H9 (cell line): ENCODE measurements around the gene DCUN1D4. TPM values are rescaled to one million over a fixed set of nuclear protein-coding genes. Genes with fewer than 3 reads are reported as not detected.

Experiments used
- DNase-seq: peaks from one replicate; pipeline ENCODE4 v3.0.0-alpha.2; 2017
- H2AFZ ChIP-seq: one replicate; pipeline ENCODE4 v1.6.1; 2013; ENCODE audit warnings: mild to moderate bottlenecking, low read length, control low read depth, moderate library complexity
- H2AK5ac ChIP-seq: 2 replicates; pipeline ENCODE4 v1.6.1; 2013; ENCODE audit warnings: low read length, control low read depth, mixed read lengths; ENCODE audit not compliant: insufficient read length
- H2BK120ac ChIP-seq: one replicate; pipeline ENCODE4 v1.6.1; 2013; ENCODE audit warnings: low read depth, mild to moderate bottlenecking, low read length, control low read depth, inconsistent platforms; ENCODE audit not compliant: poor library complexity, severe bottlenecking
- H2BK12ac ChIP-seq: 2 replicates; pipeline ENCODE4 v1.6.1; 2013; ENCODE audit warnings: low read length, control low read depth, mixed read lengths, low read depth; ENCODE audit not compliant: insufficient read length
- H2BK15ac ChIP-seq: 2 replicates; pipeline ENCODE4 v1.6.1; 2013; ENCODE audit warnings: low read depth, low read length, control low read depth
- H2BK20ac ChIP-seq: one replicate; pipeline ENCODE4 v1.6.1; 2013; ENCODE audit warnings: low read depth, mild to moderate bottlenecking, low read length, control low read depth, inconsistent platforms; ENCODE audit not compliant: poor library complexity, severe bottlenecking
- H2BK5ac ChIP-seq: 2 replicates; pipeline ENCODE4 v1.6.1; 2013; ENCODE audit warnings: low read length, control low read depth, mixed read lengths; ENCODE audit not compliant: insufficient read length
- H3K14ac ChIP-seq: 2 replicates; pipeline ENCODE4 v1.6.1; 2013; ENCODE audit warnings: low read length, control low read depth; ENCODE audit not compliant: insufficient read depth
- H3K18ac ChIP-seq: 2 replicates; pipeline ENCODE4 v1.6.1; 2013; ENCODE audit warnings: low read depth, mild to moderate bottlenecking, mixed read lengths, low read length, control low read depth; ENCODE audit not compliant: insufficient read length
- H3K23ac ChIP-seq: 2 replicates; pipeline ENCODE4 v1.6.1; 2013; ENCODE audit warnings: low read length, control low read depth, mixed read lengths, low read depth; ENCODE audit not compliant: insufficient read length
- H3K23me2 ChIP-seq: 2 replicates; pipeline ENCODE4 v1.6.1; 2013; ENCODE audit warnings: low read depth, mild to moderate bottlenecking, mixed read lengths, low read length, control low read depth; ENCODE audit not compliant: insufficient read length, poor library complexity, severe bottlenecking
- H3K27ac ChIP-seq: 2 replicates; pipeline ENCODE4 v1.5.1; 2013; ENCODE audit warnings: low read length, control low read depth, mixed read lengths, low read depth; ENCODE audit not compliant: insufficient read length
- H3K27me3 ChIP-seq: 2 replicates; pipeline ENCODE4 v1.6.1; 2013; ENCODE audit warnings: low read length, control low read depth, inconsistent platforms; ENCODE audit not compliant: insufficient read depth
- H3K4ac ChIP-seq: 2 replicates; pipeline ENCODE4 v1.6.1; 2013; ENCODE audit warnings: low read depth, mild to moderate bottlenecking, control low read depth, inconsistent platforms, low read length, moderate library complexity
- H3K4me1 ChIP-seq: 2 replicates; pipeline ENCODE4 v1.6.1; 2013; ENCODE audit warnings: low read length, control low read depth, inconsistent platforms; ENCODE audit not compliant: insufficient read depth
- H3K4me2 ChIP-seq: 2 replicates; pipeline ENCODE4 v1.6.1; 2013; ENCODE audit warnings: low read length, control low read depth, mixed read lengths; ENCODE audit not compliant: insufficient read length, insufficient read depth
- H3K56ac ChIP-seq: 2 replicates; pipeline ENCODE4 v1.6.1; 2013; ENCODE audit warnings: low read depth, mild to moderate bottlenecking, mixed read lengths, low read length, control low read depth; ENCODE audit not compliant: insufficient read length
- H3K79me1 ChIP-seq: 2 replicates; pipeline ENCODE4 v1.6.1; 2013; ENCODE audit warnings: low read depth, mild to moderate bottlenecking, moderate library complexity, low read length, control low read depth, inconsistent platforms; ENCODE audit not compliant: insufficient read depth, poor library complexity, severe bottlenecking
- H3K79me2 ChIP-seq: 2 replicates; pipeline ENCODE4 v1.6.1; 2013; ENCODE audit warnings: low read length, control low read depth, inconsistent platforms; ENCODE audit not compliant: insufficient read depth
- H3K9ac ChIP-seq: 2 replicates; pipeline ENCODE4 v1.6.1; 2013; ENCODE audit warnings: low read length, control low read depth, mixed read lengths; ENCODE audit not compliant: insufficient read length; ENCODE audit errors: extremely low read depth
- H3K9me3 ChIP-seq: one replicate; pipeline ENCODE4 v1.6.1; 2013; ENCODE audit warnings: low read depth, low read length, inconsistent platforms; ENCODE audit not compliant: control insufficient read depth
- H3T11ph ChIP-seq: one replicate; pipeline ENCODE4 v1.6.1; 2013; ENCODE audit warnings: mild to moderate bottlenecking, low read length, control low read depth, inconsistent platforms
- H4K20me1 ChIP-seq: one replicate; pipeline ENCODE4 v1.6.1; 2013; ENCODE audit not compliant: control insufficient read depth, insufficient read length, insufficient read depth
- H4K5ac ChIP-seq: 2 replicates; pipeline ENCODE4 v1.6.1; 2013; ENCODE audit warnings: low read depth, mild to moderate bottlenecking, mixed read lengths, low read length, control low read depth; ENCODE audit not compliant: insufficient read length
- H4K8ac ChIP-seq: replicated peaks from 2 replicates; pipeline ENCODE4 v1.6.1; 2013; ENCODE audit warnings: low read length, control low read depth, mixed read lengths, low read depth; ENCODE audit not compliant: insufficient read length
- H4K91ac ChIP-seq: 2 replicates; pipeline ENCODE4 v1.6.1; 2013; ENCODE audit warnings: low read depth, mild to moderate bottlenecking, moderate library complexity, mixed read lengths, low read length, control low read depth; ENCODE audit not compliant: insufficient read length
- H3K27ac Mint-ChIP-seq, 3 experiments: 2 replicates in 2 of 3; 3 replicates in 1 of 3; pipeline ENCODE4 v1.8.0; 2020 to 2021; ENCODE audit warnings: mixed read lengths in 3 of 3, mild to moderate bottlenecking in 1 of 3, moderate library complexity in 1 of 3
- H3K27me3 Mint-ChIP-seq: 2 replicates; pipeline ENCODE4 v1.8.0; 2021; ENCODE audit warnings: low read depth, mild to moderate bottlenecking, moderate library complexity, mixed read lengths
- H3K36me3 Mint-ChIP-seq, 3 experiments: 2 replicates in 2 of 3; 3 replicates in 1 of 3; pipeline ENCODE4 v1.8.0; 2020 to 2021; ENCODE audit warnings: low read depth in 3 of 3, mixed read lengths in 3 of 3; ENCODE audit not compliant: insufficient read depth in 1 of 3
- H3K4me1 Mint-ChIP-seq, 2 experiments: 2 replicates each; pipeline ENCODE4 v1.8.0; 2020; ENCODE audit warnings: mixed read lengths in 2 of 2
- H3K4me3 Mint-ChIP-seq, 2 experiments: 2 replicates in 1 of 2; 3 replicates in 1 of 2; pipeline ENCODE4 v1.8.0; 2020 to 2021; ENCODE audit warnings: mild to moderate bottlenecking in 2 of 2, mixed read lengths in 2 of 2, moderate library complexity in 1 of 2
- H3K9me3 Mint-ChIP-seq, 2 experiments: 2 replicates in 1 of 2; 3 replicates in 1 of 2; pipeline ENCODE4 v1.8.0; 2020; ENCODE audit warnings: mild to moderate bottlenecking in 2 of 2, mixed read lengths in 2 of 2, moderate library complexity in 1 of 2
- CTCF ChIP-seq: fragments of 200-600 bp; sonication (generic); conservative IDR thresholded peaks from 3 replicates; pipeline ENCODE4 v1.8.0; 2021; ENCODE audit warnings: antibody characterized with exemption, mild to moderate bottlenecking
- WGBS: extraction: QIAGEN DNeasy Blood & Tissue Kit; methylation state at CpG from one replicate; pipeline ENCODE4 v1.1.7; 2013; ENCODE audit warnings: missing lambda C conversion rate, low lambda C conversion rate, mixed read lengths; ENCODE audit not compliant: insufficient read length; ENCODE audit errors: extremely low coverage; 5-methylcytosine and 5-hydroxymethylcytosine counted together
- total RNA-seq: library from RNA; stranded (reverse); gene quantifications from 2 replicates; pipeline ENCODE4 v1.2.1, GENCODE V29; 2021

DCUN1D4 gene
- total RNA-seq, 1 experiment from 2014 or later: 46.7 TPM

DNA sequence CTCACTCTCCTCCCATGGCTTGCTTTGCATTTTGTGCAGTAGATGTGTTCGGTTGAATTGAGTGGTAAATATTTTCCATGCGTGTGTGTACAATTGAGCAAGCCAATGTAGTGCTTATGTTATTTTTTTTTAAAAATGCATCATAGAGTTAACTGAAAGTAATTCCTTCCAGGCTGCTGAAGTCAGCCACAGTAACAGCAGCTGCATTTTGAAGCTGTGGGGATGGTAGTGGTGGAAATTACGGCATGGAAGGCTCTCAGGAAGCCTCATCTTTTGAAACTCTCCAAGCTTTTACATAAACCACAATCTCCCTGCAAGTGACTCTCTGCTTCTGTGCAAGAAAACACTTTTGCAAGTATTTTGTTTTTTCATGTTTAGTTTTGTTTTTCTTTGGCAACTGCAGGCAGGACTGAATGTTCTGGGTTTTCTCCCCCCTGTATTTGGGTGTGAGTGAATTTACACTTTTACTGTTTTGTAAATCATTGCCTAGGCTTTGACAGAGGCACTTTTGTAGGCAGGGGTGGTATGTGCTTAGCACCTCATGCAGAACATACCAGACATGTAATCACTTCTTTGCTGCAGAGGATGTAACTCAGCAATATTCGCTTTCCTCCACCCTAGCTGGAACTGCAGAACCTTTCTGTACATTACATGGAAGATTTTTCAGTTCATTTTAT is 121.0 kb downstream of the DCUN1D4 start:
- Histone ChIP-seq H2BK5ac (no peak overlapping the region), H3K4me1 (no peaks in the 10 kb centered on the region), H3T11ph (no peak overlapping the region), H2BK15ac (no peak overlapping the region), H4K5ac (no peak overlapping the region), H2AK5ac (no peak overlapping the region), H2BK12ac (no peak overlapping the region), H3K9ac (no peak overlapping the region), H2BK20ac (no peak overlapping the region), H3K79me2 (no peaks in the 10 kb centered on the region), H2AFZ (no peak overlapping the region), H3K23me2 (no peaks in the 10 kb centered on the region), H3K18ac (no peak overlapping the region), H4K8ac (no peak overlapping the region), H4K20me1 (no peaks in the 10 kb centered on the region), H3K23ac (no peak overlapping the region), H3K4me2 (no peak overlapping the region), H2BK120ac (no peak overlapping the region), H3K27me3 (no peaks in the 10 kb centered on the region), H3K79me1 (no peaks in the 10 kb centered on the region), H3K27ac (no peak overlapping the region), H3K56ac (no peak overlapping the region), H3K14ac (no peak overlapping the region; the same call in 1 of the 2 replicates), H3K4ac (no peak overlapping the region), H4K91ac (no peak overlapping the region), H3K9me3 (peaks cover 4% of the 10 kb centered on the region)
- no peak overlapping the region for H3K27ac Mint-ChIP-seq
- peaks cover 15 to 76% of the 10 kb centered on the region in 2 experiments for H3K9me3 Mint-ChIP-seq
- no CpG with 5 or more reads among the region's 4 CpGs for WGBS
- H3K27me3 Mint-ChIP-seq: peaks cover 15% of the 10 kb centered on the region
- H3K36me3 Mint-ChIP-seq: peaks cover 0 to 4% (median 0%) of the 10 kb centered on the region in 3 experiments; a peak in 1 of 7 replicates
- no peak overlapping the region for H3K4me3 Mint-ChIP-seq
- TF ChIP-seq CTCF: no peak
- no peak for DNase-seq
- H3K4me1 Mint-ChIP-seq: peaks cover 0 to 6% of the 10 kb centered on the region in 2 experiments; a peak in 2 of 4 replicates
